ENCODE data around the gene PPFIA1.
"Not testable (repeated sequence)": the region's sequence is repeated elsewhere in the genome, so short reads cannot be mapped to it uniquely, and the experiment has no call there.

Gene PPFIA1

DNA sequence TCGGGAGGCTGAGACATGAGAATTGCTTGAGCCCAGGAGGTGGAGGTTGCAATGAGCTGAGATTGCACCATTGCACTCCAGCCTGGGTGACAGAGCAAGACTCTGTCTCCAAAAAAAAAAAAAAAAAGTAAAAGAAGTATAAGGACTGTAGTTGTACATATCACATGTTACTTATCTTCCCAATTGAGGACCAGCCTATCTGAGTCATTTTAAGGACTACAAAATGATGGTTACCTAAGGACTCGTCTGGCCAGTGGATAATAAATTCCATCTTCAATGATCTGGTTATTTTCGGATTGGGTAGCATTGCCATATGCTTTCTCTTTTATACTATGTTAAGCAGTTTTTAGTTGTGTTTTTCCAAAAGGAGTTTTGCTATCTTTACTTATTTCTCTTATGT, 55.3 kb downstream of the PPFIA1 start:
- no peak for DNase-seq
- intact Hi-C loops (cut with DNase I; ENCODE audit: low total_unique reads), result no loop called here
- H3K4me1 ChIP-seq, result peaks cover 0 to 17% (median 1%) of the 10 kb centered on the region in 4 donors
- H3K27ac ChIP-seq, result peak overlapping the region; percentile 18 to 54
- H3K4me3 ChIP-seq, result no peak overlapping the region
- no peaks in the 10 kb centered on the region for H3K9me3 ChIP-seq
- H3K27me3 ChIP-seq, result no peaks in the 10 kb centered on the region
- H3K36me3 ChIP-seq, result peaks cover 32 to 75% (median 43%) of the 10 kb centered on the region in 3 donors
- TF ChIP-seq, protein P1, sequence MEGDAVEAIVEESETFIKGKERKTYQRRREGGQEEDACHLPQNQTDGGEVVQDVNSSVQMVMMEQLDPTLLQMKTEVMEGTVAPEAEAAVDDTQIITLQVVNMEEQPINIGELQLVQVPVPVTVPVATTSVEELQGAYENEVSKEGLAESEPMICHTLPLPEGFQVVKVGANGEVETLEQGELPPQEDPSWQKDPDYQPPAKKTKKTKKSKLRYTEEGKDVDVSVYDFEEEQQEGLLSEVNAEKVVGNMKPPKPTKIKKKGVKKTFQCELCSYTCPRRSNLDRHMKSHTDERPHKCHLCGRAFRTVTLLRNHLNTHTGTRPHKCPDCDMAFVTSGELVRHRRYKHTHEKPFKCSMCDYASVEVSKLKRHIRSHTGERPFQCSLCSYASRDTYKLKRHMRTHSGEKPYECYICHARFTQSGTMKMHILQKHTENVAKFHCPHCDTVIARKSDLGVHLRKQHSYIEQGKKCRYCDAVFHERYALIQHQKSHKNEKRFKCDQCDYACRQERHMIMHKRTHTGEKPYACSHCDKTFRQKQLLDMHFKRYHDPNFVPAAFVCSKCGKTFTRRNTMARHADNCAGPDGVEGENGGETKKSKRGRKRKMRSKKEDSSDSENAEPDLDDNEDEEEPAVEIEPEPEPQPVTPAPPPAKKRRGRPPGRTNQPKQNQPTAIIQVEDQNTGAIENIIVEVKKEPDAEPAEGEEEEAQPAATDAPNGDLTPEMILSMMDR (IDR thresholded peaks at IDR 0.05), result no peak

DNA sequence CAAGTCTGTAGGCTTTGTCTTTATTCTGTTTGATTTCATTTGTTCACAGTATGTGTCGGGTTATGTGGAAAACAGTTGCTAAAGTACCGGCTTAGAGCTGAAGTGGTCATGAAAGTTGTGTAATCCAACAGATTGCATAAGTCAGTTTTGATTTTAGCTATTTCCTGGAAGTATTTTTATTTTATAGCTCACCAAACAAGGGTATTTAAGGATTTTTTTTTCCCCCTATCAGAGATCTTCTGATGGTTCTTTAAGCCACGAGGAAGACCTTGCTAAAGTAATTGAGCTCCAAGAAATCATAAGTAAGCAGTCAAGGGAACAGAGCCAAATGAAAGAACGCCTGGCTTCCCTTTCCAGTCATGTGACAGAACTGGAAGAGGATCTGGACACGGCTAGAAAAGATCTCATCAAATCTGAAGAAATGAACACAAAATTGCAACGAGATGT, 55.9 kb downstream of the PPFIA1 start:
- peaks cover 37 to 77% (median 47%) of the 10 kb centered on the region in 3 donors for H3K36me3 ChIP-seq
- H3K27me3 ChIP-seq, result no peaks in the 10 kb centered on the region
- no peak overlapping the region for H3K4me3 ChIP-seq
- TF ChIP-seq, protein P1 (IDR thresholded peaks at IDR 0.05), result no peak
- H3K4me1 ChIP-seq, result peaks cover 0 to 17% (median 1%) of the 10 kb centered on the region in 4 donors
- peak overlapping the region; percentile 45 to 54 for H3K27ac ChIP-seq
- H3K9me3 ChIP-seq, result no peaks in the 10 kb centered on the region
- peak in 1 of 2 donors; percentile 60 for DNase-seq
- intact Hi-C loops (cut with DNase I; ENCODE audit: low total_unique reads), result no loop called here

DNA sequence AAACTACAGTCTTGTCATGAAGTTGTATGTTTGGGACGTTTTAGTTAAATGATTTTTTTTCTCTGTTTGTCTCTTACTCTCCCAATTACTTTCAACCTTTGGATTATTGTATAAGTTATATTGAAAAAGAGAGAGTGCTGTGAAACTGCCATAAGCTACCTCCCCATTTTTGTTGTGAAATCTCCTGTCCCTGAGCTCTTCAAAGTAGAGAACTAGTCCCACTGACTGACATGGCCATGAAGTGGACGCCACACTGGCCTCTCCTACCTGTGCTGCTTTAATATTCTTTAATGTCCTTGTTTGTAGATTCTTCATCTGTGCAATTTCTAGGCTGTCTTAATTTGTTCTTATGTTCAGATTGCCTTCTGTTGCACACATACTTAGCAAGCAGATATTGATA, 56.3 kb downstream of the PPFIA1 start:
- TF ChIP-seq, protein P1 (IDR thresholded peaks at IDR 0.05), result no peak
- peak overlapping the region; percentile 45 to 54 for H3K27ac ChIP-seq
- DNase-seq, result no peak
- no peak overlapping the region for H3K4me3 ChIP-seq
- H3K36me3 ChIP-seq, result peaks cover 42 to 82% (median 52%) of the 10 kb centered on the region in 3 donors
- no peaks in the 10 kb centered on the region for H3K27me3 ChIP-seq
- H3K4me1 ChIP-seq, result peaks cover 0 to 17% (median 1%) of the 10 kb centered on the region in 4 donors
- intact Hi-C loops (cut with DNase I; ENCODE audit: low total_unique reads), result no loop called here
- no peaks in the 10 kb centered on the region for H3K9me3 ChIP-seq

DNA sequence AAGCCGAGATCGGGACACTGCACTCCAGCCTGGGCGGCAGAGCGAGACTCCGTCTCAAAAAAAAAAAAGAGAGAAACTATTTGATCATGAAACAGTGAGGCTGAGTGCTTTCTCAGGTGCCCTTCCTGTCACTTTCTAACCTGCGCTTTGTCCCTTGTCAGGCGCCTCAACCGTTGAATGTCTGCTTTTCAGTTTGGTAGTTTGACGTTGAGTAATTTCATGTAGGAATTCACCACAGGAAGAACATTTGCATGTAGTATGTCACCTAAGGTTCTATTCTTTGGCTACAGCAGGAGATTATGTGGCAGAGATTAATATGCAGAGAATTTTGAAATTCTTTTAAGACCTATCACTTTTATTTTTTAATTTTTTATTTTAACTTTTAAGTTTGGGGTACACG, 57.2 kb downstream of the PPFIA1 start:
- Histone ChIP-seq H3K27ac (no peak overlapping the region), H3K4me3 (no peak overlapping the region), H3K36me3 (peaks cover 51 to 86% (median 61%) of the 10 kb centered on the region in 3 donors), H3K9me3 (no peaks in the 10 kb centered on the region), H3K27me3 (no peaks in the 10 kb centered on the region), H3K4me1 (peaks cover 0 to 17% (median 1%) of the 10 kb centered on the region in 4 donors)
- DNase-seq, result no peak
- TF ChIP-seq, protein P1 (IDR thresholded peaks at IDR 0.05), result no peak
- intact Hi-C loops (cut with DNase I; ENCODE audit: low total_unique reads), result no loop called here

DNA sequence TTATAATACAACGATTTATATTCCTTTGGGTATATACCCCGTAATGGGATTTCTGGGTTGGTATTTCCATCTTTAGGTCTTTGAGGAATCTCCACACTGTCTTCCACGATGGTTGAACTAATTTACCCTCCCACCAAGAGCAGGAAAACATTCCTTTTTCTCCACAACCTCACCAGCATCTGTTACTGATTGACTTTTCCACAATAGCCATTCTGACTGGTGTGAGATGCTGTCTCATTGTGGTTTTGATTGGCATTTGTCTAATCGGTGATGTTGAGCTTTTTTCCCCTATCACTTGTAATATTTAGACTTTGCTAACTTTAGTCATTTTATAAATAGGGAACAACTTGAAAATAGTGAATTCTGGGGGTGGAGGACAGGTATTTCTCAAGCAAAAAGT, 58.1 kb downstream of the PPFIA1 start:
- no peak for DNase-seq
- peaks cover 59 to 86% (median 69%) of the 10 kb centered on the region in 3 donors for H3K36me3 ChIP-seq
- H3K27me3 ChIP-seq, result no peaks in the 10 kb centered on the region
- no peaks in the 10 kb centered on the region for H3K9me3 ChIP-seq
- H3K27ac ChIP-seq, result no peak overlapping the region
- TF ChIP-seq, protein P1 (IDR thresholded peaks at IDR 0.05), result no peak
- peaks cover 0 to 17% (median 1%) of the 10 kb centered on the region in 4 donors for H3K4me1 ChIP-seq
- no peak overlapping the region for H3K4me3 ChIP-seq
- intact Hi-C loops (cut with DNase I; ENCODE audit: low total_unique reads), result no loop called here

DNA sequence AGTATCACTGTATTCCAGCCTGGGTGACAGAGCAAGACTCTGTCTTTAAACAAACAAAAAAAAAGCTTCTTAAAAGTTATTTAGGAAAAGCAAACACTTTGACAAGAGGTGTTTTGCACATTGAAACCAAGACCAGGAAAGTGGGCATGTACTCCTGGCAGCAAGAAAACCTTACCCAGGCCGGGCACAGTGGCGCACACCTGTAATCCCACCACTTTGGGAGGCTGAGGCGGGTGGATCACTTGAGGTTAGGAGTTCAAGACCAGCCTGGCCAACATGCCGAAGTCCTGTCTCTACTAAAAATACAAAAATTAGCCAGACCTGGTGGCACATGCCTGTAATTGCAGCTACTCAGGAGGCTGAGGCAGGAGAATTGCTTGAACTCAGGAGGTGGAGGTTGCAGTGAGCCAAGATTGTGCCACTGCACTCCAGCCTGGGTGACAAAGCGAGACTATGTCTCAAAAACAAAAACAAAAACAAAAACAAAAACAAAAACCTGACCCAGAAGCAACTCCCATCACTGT, 60.9 kb downstream of the PPFIA1 start:
- H3K27ac ChIP-seq; H3K4me3 ChIP-seq; H3K4me1 ChIP-seq; H3K9me3 ChIP-seq; DNase-seq; H3K27me3 ChIP-seq; intact Hi-C loops (cut with DNase I; ENCODE audit: low total_unique reads): not testable (repeated sequence)
- peaks cover 79 to 93% (median 88%) of the 10 kb centered on the region in 3 donors for H3K36me3 ChIP-seq
